C4-2B (cell line): Measurements from ENCODE around the gene MGRN1.
"Not testable (repeated sequence)": the region's sequence is repeated elsewhere in the genome, so short reads cannot be mapped to it uniquely, and the experiment has no call there.

ENCODE experiments used
- H3K27ac ChIP-seq: fragments of 450-650 bp; 2 replicates; pipeline ENCODE4 v1.5.1; 2017
- ZFX ChIP-seq: fragments of 450-650 bp; IDR thresholded peaks from 2 replicates; pipeline ENCODE4 v1.6.1; 2017
- TF ChIP-seq, protein P1 (sequence below): fragments of 450-650 bp; conservative IDR thresholded peaks from 2 replicates; pipeline ENCODE4 v1.5.1; 2017; ENCODE audit warnings: mild to moderate bottlenecking

The MGRN1 gene

DNA sequence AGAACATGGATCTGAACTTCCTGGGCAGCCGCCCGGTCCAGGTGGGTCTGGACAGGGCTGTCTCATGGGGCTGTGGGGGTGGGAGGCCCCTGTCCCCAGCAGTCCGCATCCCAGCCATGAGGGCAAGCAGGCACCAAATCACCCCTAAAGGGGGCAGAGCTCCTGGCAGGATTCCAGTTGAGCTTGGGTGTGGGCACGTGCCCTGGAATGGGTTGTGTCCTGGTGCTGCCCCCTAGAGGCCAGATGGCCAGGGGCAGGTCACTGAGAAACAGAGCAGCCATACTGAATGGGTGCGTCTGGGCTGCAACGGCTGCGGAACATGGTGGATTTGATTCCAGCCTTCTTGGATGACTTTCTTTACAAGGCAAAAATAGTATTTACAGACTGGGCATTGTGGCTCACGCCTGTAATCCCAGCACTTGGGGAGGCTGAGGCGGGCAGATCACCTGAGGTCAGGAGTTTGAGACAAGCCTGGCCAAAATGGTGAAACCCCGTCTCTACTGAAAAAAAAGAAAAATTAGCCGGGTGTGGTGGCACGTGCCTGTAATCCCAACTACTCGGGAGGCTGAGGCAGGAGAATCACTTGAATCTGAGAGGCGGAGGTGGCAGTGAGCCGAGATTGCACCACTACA, 25.9 kb downstream of the MGRN1 start:
- not testable (repeated sequence) for H3K27ac ChIP-seq
- TF ChIP-seq, protein P1, sequence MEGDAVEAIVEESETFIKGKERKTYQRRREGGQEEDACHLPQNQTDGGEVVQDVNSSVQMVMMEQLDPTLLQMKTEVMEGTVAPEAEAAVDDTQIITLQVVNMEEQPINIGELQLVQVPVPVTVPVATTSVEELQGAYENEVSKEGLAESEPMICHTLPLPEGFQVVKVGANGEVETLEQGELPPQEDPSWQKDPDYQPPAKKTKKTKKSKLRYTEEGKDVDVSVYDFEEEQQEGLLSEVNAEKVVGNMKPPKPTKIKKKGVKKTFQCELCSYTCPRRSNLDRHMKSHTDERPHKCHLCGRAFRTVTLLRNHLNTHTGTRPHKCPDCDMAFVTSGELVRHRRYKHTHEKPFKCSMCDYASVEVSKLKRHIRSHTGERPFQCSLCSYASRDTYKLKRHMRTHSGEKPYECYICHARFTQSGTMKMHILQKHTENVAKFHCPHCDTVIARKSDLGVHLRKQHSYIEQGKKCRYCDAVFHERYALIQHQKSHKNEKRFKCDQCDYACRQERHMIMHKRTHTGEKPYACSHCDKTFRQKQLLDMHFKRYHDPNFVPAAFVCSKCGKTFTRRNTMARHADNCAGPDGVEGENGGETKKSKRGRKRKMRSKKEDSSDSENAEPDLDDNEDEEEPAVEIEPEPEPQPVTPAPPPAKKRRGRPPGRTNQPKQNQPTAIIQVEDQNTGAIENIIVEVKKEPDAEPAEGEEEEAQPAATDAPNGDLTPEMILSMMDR = peak; percentile 94

DNA sequence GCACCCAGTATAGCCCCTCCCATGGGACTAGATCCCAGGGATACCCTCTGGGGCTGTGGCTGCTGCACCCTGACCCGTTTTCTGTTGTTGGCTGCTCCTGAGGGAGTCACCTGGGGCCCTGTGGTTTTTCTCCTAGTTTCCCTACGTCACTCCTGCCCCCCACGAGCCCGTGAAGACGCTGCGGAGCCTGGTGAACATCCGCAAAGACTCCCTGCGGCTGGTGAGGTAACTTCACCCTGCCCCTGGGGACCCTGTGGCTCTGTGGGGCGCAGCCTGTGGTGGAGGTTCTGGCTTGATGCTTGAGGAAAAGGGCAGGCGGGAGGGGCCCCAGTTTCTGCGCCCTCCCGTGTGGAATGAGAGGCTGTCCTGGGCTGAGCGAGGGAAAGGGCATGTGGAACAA, 27.2 kb downstream of the MGRN1 start:
- TF ChIP-seq, protein P1 = no peak
- no peak for TF ChIP-seq ZFX
- no peak overlapping the region for H3K27ac ChIP-seq

DNA sequence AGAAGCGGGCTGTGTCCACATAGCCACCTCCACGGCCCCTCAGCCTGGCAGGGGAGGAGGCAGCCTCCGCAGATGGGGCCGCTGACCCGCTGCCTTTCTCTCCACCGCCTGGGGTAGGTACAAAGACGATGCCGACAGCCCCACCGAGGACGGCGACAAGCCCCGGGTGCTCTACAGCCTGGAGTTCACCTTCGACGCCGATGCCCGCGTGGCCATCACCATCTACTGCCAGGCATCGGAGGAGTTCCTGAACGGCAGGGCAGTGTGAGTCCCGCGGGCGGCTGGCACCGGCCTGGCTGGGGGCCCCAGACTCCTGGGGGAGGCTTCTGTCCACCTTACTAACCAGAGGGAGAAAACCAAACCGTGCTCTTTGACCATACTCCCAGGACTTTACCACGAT, 27.9 kb downstream of the MGRN1 start:
- no peak overlapping the region for H3K27ac ChIP-seq
- TF ChIP-seq ZFX = no peak
- TF ChIP-seq, protein P1 = no peak

DNA sequence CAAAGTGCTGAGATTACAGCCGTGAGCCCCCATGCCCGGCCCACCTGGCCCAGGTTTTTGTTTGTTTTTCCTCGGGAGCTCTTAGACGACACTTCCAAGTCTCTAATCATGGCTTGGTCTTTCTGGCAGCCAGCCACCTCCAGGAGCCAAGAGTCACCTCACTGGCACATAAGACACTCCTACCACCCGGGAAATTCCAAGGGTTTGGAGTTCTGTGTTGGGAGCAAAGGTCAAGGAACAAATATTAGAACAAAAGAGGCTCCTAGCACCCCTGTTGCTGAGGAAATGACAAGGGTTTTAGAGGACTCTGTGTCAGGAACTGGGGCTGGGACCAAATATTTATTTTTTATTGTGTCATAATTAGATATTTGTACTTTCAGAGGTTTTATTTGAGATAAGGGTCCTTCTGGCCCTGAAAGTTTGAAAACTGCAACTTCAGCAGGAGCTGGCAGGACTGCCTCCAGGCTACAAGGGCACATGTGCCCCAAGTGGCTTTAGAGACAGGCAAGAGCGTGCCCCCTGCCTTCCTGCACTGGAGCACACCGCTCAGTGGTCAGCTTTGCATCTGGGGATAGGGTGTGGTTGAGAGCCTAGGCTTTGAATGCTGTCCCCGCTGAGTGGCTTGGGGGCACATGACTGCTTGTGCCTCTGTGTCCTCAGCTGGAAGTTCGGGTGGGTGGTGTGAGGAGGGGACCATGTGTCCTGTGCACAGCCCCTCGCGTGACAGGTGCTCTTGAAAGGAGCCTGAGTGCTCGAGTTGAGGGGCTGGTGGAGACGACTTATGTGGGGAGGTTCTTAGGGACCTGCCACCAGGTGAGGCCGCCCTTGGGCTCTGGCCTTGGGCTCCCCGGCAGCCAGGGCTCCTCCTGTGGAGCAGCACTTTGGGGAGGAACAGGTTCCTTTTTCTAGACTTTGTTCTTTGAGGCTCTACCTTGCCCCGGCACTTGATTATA, 29.7 kb downstream of the MGRN1 start:
- H3K27ac ChIP-seq = peak overlapping the region; percentile 65
- TF ChIP-seq, protein P1 = no peak
- no peak for TF ChIP-seq ZFX

DNA sequence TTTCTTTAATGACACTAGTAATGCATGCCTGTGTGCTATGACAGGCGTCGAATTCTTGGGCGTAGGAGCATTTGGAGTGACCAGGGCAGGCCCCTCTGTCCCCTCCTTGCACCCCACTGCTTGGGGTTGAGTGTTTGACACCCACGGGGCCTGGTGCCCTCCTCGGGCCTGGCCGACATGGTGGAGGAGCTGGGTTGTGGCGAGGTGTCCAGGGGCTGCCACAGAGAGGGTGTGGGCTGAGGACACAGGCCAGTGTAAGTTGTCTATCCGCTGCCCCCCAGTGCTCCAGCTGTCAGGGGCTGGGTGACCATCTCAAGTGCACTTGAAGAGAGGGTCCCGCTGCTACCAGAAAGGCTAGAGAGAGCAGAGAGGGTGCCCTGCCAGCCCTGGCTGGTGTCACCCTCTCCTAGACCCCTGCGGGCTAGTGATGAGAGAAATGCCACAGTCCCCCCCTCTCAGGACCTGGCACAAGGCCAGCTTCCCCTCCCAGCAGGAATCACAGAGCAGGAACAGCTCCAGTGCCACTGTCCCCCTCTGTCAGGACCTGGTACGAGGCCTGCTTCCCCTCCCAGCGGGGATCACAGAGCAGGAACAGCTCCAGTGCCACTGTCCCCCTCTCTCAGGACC, 30.5 kb downstream of the MGRN1 start:
- TF ChIP-seq, protein P1 = no peak
- no peak for TF ChIP-seq ZFX
- H3K27ac ChIP-seq = peak overlapping the region; percentile 65

DNA sequence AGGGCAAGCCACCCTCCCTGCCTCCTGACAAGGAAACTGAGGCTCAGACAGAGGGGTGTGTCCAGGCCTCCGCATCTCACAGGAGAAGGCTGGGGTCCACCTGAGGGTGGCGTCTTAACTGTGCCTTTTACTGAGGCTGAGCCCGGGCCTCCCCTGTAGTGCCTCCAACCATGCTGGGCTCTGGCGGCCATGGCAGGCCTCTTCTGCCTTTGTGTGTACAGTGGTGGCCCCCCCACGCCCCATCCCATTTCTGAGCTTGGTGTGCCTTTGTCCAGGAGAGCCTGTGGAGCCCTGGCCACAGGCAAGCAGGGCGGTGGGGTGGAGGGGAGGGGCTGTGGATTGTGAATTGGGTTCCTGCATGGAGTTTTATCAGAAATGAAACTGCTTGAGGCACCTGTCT, 31.2 kb downstream of the MGRN1 start:
- TF ChIP-seq, protein P1 = no peak
- TF ChIP-seq ZFX = no peak

GRCh38 chr16:4656221-4656620, 31.6 kb downstream of the MGRN1 start:
- H3K27ac ChIP-seq = no peak overlapping the region
- TF ChIP-seq, protein P1 = no peak
- no peak for TF ChIP-seq ZFX

More for the DNA sequence above, 31.2 kb downstream of the MGRN1 start:
- H3K27ac ChIP-seq = no peak overlapping the region
